B cell (primary cell): ENCODE results near the gene HLX. TPM values are rescaled to one million over a fixed set of nuclear protein-coding genes. Genes with fewer than 3 reads are reported as not detected.

ENCODE experiments used
- ATAC-seq: fragments of 200-7000 bp; cut with Tn5 transposase; one replicate; pipeline ENCODE4 v1.10.0; 2021; ENCODE audit warnings: low read depth, mild to moderate bottlenecking, moderate number of reproducible peaks, moderate library complexity
- CTCF ChIA-PET: fragments of 350-600 bp; sonication (Branson Sonifier 250); formaldehyde crosslinking; loops from one replicate; lab custom pipeline; 2021; ENCODE audit warnings: antibody characterized with exemption, inconsistent platforms; lab: Charles Lee
- POLR2A ChIA-PET: fragments of 350-600 bp; sonication (Branson Sonifier 250); formaldehyde crosslinking; loops from one replicate; lab custom pipeline; 2021; ENCODE audit warnings: antibody characterized with exemption; lab: Charles Lee
- DNase-seq: peaks from one replicate; pipeline ENCODE4 v3.0.0; 2013
- H2AFZ ChIP-seq: 2 replicates; pipeline ENCODE4 v1.6.1; 2012; ENCODE audit warnings: mild to moderate bottlenecking, low read depth, low read length; ENCODE audit not compliant: insufficient read depth, poor library complexity, severe bottlenecking
- H3K27ac ChIP-seq, 2 donors: 1 replicate in 1 of 2; 2 replicates in 1 of 2; pipeline ENCODE4 v1.5.1; 2012 to 2013; ENCODE audit warnings: low read length in 2 of 2, mild to moderate bottlenecking in 2 of 2, moderate library complexity in 1 of 2
- H3K27me3 ChIP-seq, 4 experiments: fragments of 200-600 bp in 1 of 4; sonication (generic) in 1 of 4; replicated peaks in 1 of 4; 1 replicate in 2 of 4; 2 replicates in 2 of 4; pipeline versions ENCODE4 v1.6.1 to v1.7.0; 2013 to 2016; ENCODE audit warnings: low read length in 3 of 4, mild to moderate bottlenecking in 2 of 4, mixed read lengths in 1 of 4, moderate library complexity in 1 of 4; ENCODE audit not compliant: insufficient read depth in 4 of 4, control insufficient read depth in 3 of 4; ENCODE audit errors: control extremely low read depth in 1 of 4
- H3K36me3 ChIP-seq, 2 experiments: replicated peaks in 1 of 2; 1 replicate in 1 of 2; 2 replicates in 1 of 2; pipeline versions ENCODE4 v1.6.1 to v1.7.1; 2013; ENCODE audit warnings: low read length in 1 of 2; ENCODE audit not compliant: insufficient read depth in 2 of 2, control insufficient read depth in 1 of 2; ENCODE audit errors: control extremely low read depth in 1 of 2, extremely low read depth in 1 of 2
- H3K4me1 ChIP-seq, 2 donors: fragments of 200-600 bp in 1 of 2; sonication (generic) in 1 of 2; 1 replicate in 1 of 2; 2 replicates in 1 of 2; pipeline versions ENCODE4 v1.5.1 to v1.6.1; 2013 to 2017; ENCODE audit warnings: low read length in 2 of 2; ENCODE audit not compliant: control insufficient read depth in 2 of 2, insufficient read depth in 2 of 2
- H3K4me2 ChIP-seq: replicated peaks from 2 replicates; pipeline ENCODE3; 2012; ENCODE audit warnings: mild to moderate bottlenecking, low read depth, low read length; ENCODE audit not compliant: poor library complexity, severe bottlenecking
- H3K4me3 ChIP-seq, 5 experiments: fragments of 200-600 bp in 1 of 5; sonication (generic) in 1 of 5; 1 replicate in 3 of 5; 2 replicates in 2 of 5; pipeline versions ENCODE4 v1.5.1 to v1.7.0; 2011 to 2016; ENCODE audit warnings: low read length in 4 of 5, mild to moderate bottlenecking in 4 of 5, low read depth in 2 of 5, control low read depth in 1 of 5, moderate library complexity in 1 of 5; ENCODE audit not compliant: insufficient read depth in 1 of 5; ENCODE audit errors: control extremely low read depth in 1 of 5, extremely low read depth in 1 of 5
- H3K79me2 ChIP-seq: fragments of 200-600 bp; sonication (generic); one replicate; pipeline ENCODE4 v1.6.0; 2016; ENCODE audit warnings: low read length; ENCODE audit not compliant: control insufficient read depth, insufficient read depth
- H3K9ac ChIP-seq: fragments of 200-600 bp; sonication (generic); 2 replicates; pipeline ENCODE4 v1.6.1; 2017; ENCODE audit warnings: mild to moderate bottlenecking, low read length, moderate library complexity
- H3K9me3 ChIP-seq, 3 donors: one replicate each; pipeline versions ENCODE4 v1.6.1 to v1.7.1; 2013; ENCODE audit warnings: low read length in 2 of 3; ENCODE audit not compliant: control insufficient read depth in 2 of 3, insufficient read depth in 1 of 3; ENCODE audit errors: control extremely low read depth in 1 of 3
- H4K20me1 ChIP-seq: 2 replicates; pipeline ENCODE4 v1.6.0; 2012; ENCODE audit warnings: mild to moderate bottlenecking, low read length; ENCODE audit not compliant: insufficient read depth, control insufficient read depth, poor library complexity, severe bottlenecking
- H3K27ac Mint-ChIP-seq: one replicate; pipeline ENCODE4 v1.8.0; 2021; ENCODE audit warnings: mixed read lengths
- H3K27me3 Mint-ChIP-seq: one replicate; pipeline ENCODE4 v1.8.0; 2021; ENCODE audit warnings: mixed read lengths
- H3K4me1 Mint-ChIP-seq: one replicate; pipeline ENCODE4 v1.8.0; 2021; ENCODE audit warnings: mixed read lengths
- H3K4me3 Mint-ChIP-seq: one replicate; pipeline ENCODE4 v1.8.0; 2021; ENCODE audit warnings: mixed read lengths
- H3K9me3 Mint-ChIP-seq: one replicate; pipeline ENCODE4 v1.8.0; 2022; ENCODE audit warnings: mixed read lengths; ENCODE audit not compliant: insufficient read depth
- EZH2 ChIP-seq: IDR thresholded peaks from 2 replicates; pipeline ENCODE4 v1.6.1; 2012; ENCODE audit warnings: borderline replicate concordance, low read depth, mild to moderate bottlenecking, moderate library complexity, low read length; ENCODE audit not compliant: insufficient read depth, poor library complexity, severe bottlenecking
- WGBS: methylation state at CpG from one replicate; pipeline ENCODE4 v1.1.5; 2013; ENCODE audit warnings: missing lambda C conversion rate; ENCODE audit not compliant: insufficient coverage; 5-methylcytosine and 5-hydroxymethylcytosine counted together
- intact Hi-C: fragments of 100-400 bp; cut with micrococcal nuclease; formaldehyde crosslinking; loops from one replicate; pipeline ENCODE4 v1.10.0; 2022
- polyA plus RNA-seq: library from polyadenylated mRNA; depleted of rRNA; stranded (reverse); fragments of >200 nt; gene quantifications from 2 replicates; pipeline ENCODE4 v1.2.3, GENCODE V29; 2012
- total RNA-seq, 2 donors: library from RNA; stranded (reverse); fragments of 120-200 nt in 1 of 2; gene quantifications; 1 replicate in 1 of 2; 2 replicates in 1 of 2; pipeline versions ENCODE4 v1.2.3 to v1.2.4, GENCODE V29; 2013 to 2022
- TF ChIP-seq, protein P1 (sequence below): fragments of 200-600 bp; IDR thresholded peaks from one replicate; pipeline ENCODE4 v1.8.0; 2022; ENCODE audit warnings: antibody characterized with exemption, mild to moderate bottlenecking

Gene HLX
- total and polyA plus RNA-seq, 2 donors (not counting 1 experiment from before 2014, with no cell fraction given): 3.4 to 9.1 TPM

- Histone ChIP-seq H2AFZ (no peak overlapping the region), H3K27ac (no peak overlapping the region), H3K27me3 (peaks cover 0 to 13% (median 6%) of the 10 kb centered on the region in 4 experiments), H3K4me2 (no peak overlapping the region), H3K9ac (no peak overlapping the region), H3K79me2 (no peaks in the 10 kb centered on the region), H3K36me3 (no peaks in the 10 kb centered on the region), H3K4me1 (peaks cover 12 to 18% of the 10 kb centered on the region in 2 donors), H3K4me3 (no peak overlapping the region), H3K9me3 (peaks cover 0 to 5% (median 0%) of the 10 kb centered on the region in 3 donors), H4K20me1 (no peaks in the 10 kb centered on the region)
- ATAC-seq (no peak), DNase-seq (no peak)
- Mint-ChIP-seq H3K27me3 (peaks cover 17% of the 10 kb centered on the region), H3K27ac (no peak overlapping the region), H3K4me3 (no peak overlapping the region), H3K9me3 (no peaks in the 10 kb centered on the region), H3K4me1 (peaks cover 18% of the 10 kb centered on the region)
- ChIA-PET POLR2A (no interaction called here), CTCF (interaction anchor here (1.0 to 8.3 kb wide), 4 partner anchors 35 to 566 kb away, joined by 3 to 259 read pairs (median 60); no protein-coding TSS in a partner anchor)
- no peak for TF ChIP-seq EZH2
- TF ChIP-seq, protein P1, sequence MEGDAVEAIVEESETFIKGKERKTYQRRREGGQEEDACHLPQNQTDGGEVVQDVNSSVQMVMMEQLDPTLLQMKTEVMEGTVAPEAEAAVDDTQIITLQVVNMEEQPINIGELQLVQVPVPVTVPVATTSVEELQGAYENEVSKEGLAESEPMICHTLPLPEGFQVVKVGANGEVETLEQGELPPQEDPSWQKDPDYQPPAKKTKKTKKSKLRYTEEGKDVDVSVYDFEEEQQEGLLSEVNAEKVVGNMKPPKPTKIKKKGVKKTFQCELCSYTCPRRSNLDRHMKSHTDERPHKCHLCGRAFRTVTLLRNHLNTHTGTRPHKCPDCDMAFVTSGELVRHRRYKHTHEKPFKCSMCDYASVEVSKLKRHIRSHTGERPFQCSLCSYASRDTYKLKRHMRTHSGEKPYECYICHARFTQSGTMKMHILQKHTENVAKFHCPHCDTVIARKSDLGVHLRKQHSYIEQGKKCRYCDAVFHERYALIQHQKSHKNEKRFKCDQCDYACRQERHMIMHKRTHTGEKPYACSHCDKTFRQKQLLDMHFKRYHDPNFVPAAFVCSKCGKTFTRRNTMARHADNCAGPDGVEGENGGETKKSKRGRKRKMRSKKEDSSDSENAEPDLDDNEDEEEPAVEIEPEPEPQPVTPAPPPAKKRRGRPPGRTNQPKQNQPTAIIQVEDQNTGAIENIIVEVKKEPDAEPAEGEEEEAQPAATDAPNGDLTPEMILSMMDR: no peak
- intact Hi-C loops: loop anchor here (10.0 kb wide), 2 partner anchors 923 to 1697 kb away; partner anchors contain the start of gene LYPLAL1
These were observed 6.9 kb upstream of the HLX start for GRCh38 chr1:220872296-220872695.

GRCh38 chr1:220873087-220873486, 6.2 kb upstream of the HLX start:
- intact Hi-C loops: loop anchor here (10.0 kb wide), 2 partner anchors 922 to 1698 kb away; partner anchors contain the start of gene LYPLAL1
- Histone ChIP-seq H4K20me1 (no peaks in the 10 kb centered on the region), H3K79me2 (no peaks in the 10 kb centered on the region), H3K4me2 (no peak overlapping the region), H3K27ac (no peak overlapping the region), H3K9me3 (peaks cover 0 to 6% (median 0%) of the 10 kb centered on the region in 3 donors), H2AFZ (no peak overlapping the region), H3K4me1 (peaks cover 20 to 26% of the 10 kb centered on the region in 2 donors), H3K9ac (no peak overlapping the region), H3K36me3 (no peaks in the 10 kb centered on the region), H3K27me3 (peaks cover 0 to 20% (median 9%) of the 10 kb centered on the region in 4 experiments), H3K4me3 (no peak overlapping the region)
- H3K4me1 Mint-ChIP-seq: peaks cover 26% of the 10 kb centered on the region
- DNase-seq: no peak
- no peaks in the 10 kb centered on the region for H3K9me3 Mint-ChIP-seq
- 65% methylated on average over 2 of the region's 2 CpGs for WGBS
- ATAC-seq: no peak
- no peak overlapping the region for H3K27ac Mint-ChIP-seq
- H3K4me3 Mint-ChIP-seq: no peak overlapping the region
- TF ChIP-seq EZH2: no peak
- TF ChIP-seq, protein P1: no peak
- ChIA-PET POLR2A (no interaction called here), CTCF (interaction anchor here (1.3 to 8.3 kb wide), 7 partner anchors 35 to 565 kb away, joined by 3 to 259 read pairs (median 12); no protein-coding TSS in a partner anchor)
- peaks cover 15% of the 10 kb centered on the region for H3K27me3 Mint-ChIP-seq
